NCI-H345 treated with DMSO at 0.1 percent for 48 hours (cell line): Measurements from ENCODE around the gene TUT4.

Experiments
- DNase-seq: peaks from one replicate; lab custom pipeline; 2025; ENCODE audit not compliant: unreplicated experiment; lab: John Stamatoyannopoulos, UW

TUT4 gene

DNA sequence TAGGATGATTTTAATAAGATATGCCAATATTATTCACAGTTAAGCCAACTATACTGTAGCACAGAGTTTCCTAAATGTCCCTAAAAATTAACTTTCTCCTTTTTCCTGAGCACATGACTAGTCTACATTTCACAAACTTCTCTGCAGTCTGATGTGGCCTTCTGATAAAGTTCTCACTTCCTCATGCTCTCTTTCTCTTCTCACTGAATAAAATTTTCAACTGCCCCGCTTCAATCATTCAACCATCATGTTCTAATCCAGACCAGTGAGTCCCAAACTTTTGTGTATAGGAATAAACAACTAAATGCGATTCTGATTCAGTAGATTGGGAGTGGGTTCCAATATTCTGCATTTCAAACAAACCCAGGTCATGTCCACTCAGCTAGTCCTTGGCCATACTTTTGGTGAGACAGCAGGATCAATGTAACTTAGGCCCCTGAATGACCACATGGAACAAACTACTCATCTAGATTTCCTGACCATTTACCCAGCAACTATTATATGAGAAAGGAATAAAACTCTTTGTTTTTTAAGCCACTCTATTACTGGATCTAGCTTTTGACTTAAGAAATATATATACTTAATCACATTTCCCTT, 20.1 kb downstream of the TUT4 start:
- DNase-seq = no peak

DNA sequence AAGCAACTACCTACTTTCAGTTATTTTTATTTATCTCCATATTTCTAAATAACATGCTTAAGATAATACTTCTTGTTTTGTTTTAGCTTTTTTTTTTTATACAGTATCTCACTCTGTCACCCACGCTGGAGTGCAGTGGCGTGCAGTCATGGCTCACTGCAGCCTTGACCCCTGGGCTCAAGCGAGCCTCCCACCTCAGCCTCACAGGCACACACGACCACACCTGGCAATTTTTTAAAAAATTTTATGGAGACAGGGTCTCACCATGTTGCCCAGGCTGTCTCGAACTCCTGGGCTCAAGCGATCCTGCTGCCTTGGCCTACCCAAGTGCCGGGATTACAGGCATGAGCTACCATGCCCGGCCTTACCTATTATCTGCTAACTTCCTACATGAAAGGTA, 20.6 kb downstream of the TUT4 start:
- DNase-seq = no peak

DNA sequence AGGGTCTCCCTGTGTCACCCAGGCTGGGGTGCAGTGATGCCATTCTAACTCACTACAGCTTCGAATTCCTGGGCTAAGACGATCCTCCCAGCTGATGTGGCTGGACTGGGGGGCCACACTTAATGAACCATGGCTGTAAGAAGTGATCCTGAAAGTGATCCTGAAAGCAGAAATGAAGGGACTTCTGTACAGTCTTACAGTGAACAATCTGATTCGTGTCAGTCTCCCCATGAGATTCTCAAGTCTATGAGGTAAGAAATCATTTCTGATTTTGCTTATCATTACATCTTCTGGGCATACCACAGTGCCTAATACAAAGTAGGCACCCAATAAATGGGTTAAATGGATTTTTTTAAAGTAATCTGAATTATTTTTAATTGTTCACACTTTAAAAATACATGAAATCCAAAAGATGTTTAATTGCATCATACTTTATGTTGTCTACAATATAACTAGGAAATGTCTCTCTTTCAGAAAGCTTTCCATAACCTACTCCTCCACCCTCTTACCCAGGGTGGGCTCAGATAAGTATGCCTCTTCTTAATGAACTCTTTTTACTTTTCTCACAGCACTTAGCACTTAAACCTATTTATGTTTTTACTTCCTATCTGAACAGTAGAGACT, 21.5 kb downstream of the TUT4 start:
- DNase-seq = no peak

DNA sequence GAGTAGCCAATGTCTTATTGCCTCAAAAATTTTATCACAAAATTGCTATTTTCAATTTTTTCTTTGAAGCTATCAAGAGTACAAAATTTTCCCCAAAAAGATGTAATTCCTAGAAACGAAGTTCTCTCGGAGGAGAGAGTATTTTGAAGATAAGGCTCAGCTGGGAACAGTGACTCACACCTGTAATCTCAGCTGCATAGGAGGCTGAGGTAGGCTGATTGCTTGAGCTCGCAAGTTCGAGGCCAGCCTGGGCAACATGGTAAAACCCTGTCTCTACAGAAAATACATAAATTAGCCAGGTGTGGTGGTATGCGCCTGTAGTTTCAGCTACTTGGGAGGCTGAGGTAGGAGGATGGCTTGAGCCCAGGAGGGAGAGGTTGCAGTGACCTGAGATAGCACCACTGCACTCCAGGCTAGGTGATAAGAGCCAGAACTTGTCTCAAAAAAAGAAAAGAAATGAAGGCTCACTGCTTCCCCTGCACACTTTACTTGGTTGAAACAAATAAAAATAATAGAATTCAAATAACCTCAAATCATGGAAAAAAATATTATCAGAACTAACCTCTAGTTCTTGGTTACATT, 22.2 kb downstream of the TUT4 start:
- no peak for DNase-seq

DNA sequence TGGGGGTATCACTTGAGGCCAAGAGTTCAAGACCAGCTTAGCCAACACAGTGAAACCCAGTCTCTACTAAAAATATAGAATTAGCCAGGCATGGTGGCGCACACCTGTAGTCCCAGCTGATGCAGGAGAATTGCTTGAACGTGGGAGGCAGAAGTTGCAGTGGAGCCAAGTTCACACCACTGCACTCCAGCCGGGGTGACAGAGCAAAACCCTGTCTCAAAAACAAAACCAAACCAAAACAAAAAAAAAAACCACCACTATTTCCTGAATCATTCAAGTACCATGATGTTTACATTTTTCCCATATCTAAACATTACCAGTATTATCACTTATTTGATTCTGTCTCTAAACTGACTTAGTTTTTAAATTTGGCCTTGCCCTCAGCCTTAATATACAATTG, 29.5 kb downstream of the TUT4 start:
- no peak for DNase-seq

DNA sequence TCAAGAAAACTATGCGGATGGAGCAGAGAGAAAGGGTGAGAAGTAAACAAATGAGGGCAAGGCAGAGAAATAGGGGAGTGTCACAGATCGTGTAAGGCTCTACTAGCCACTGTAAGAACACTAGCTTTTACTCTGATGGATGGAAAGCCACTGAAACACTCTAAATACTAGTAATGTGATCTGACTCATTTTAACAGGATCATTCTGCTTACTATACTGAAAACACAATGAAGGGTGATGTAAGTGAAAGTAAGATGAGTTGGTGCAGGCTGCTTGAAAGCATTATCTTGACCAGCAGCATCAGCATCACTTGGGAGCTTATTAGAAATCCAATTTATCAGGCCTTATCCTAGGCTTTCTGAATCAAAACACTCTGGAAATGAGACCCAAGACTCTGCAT, 32.7 kb downstream of the TUT4 start:
- DNase-seq = no peak

DNA sequence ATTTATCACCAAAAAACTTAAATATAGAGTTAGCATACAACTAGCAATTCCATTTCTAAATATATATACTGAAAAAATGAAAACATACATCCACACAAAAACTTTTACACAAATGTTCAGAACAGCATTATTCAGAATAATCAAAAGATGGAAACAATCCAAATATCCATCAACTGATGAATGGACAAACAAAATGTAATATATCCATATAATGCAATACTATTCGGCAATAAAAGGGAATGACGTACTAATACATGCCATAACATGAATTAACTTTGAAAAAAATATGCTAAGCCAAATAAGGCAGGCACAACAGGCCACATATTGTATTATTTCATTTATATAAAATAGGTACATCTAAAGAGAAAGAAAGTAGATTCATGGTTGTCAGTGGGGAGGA, 33.9 kb downstream of the TUT4 start:
- no peak for DNase-seq

DNA sequence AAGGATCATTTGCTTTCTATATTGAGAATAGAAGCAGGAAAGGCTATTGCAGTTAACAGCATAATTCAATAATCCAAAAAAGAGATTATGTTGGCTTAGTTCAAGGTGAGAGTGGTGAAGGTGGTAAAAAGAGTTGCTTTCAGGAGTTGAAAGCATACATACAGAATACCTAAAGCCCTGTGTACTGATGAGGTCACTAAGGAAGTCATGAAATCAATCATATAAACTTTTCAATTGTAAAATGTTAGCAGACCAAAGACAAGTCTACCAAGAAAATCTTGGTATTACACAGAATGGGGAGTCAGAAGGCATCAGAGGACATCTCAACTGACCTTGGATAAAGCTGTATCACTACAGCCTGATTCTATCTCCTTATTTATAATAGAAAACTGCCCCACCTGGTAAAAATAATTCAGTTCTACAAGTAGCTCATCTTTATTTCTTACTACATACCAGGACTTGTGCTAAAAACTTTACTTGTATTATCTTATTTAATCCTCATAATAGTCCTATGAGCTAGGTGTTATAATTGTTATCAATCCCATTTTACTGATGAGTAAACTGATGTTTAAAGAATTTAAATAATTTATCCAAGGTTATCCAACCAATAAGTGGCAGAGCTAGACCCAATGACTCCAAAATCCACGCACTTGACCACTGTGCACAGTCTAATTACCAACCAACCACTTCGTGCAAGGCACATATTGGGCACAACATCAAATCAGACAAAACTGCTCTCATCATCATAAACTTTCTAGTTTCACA, 40.9 kb downstream of the TUT4 start:
- DNase-seq = no peak

DNA sequence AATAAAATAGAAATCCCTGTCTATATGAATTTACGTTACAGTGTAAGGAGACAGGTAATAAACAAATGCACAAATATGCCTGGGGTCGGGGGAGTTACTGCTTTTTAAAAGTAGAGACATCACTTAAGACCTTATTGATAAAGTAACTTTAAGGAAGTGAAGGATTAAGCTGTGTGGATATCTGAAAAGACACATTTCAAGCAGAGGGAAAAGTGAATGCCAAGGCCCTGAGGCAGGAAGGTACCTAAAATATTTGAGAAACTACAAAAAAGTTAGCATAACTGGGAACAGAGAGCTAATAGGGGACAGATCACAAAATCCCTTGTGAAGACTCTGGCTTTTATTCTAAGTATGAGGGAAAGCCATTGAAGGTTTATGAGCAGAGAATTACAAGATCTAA, 41.5 kb downstream of the TUT4 start:
- no peak for DNase-seq

DNA sequence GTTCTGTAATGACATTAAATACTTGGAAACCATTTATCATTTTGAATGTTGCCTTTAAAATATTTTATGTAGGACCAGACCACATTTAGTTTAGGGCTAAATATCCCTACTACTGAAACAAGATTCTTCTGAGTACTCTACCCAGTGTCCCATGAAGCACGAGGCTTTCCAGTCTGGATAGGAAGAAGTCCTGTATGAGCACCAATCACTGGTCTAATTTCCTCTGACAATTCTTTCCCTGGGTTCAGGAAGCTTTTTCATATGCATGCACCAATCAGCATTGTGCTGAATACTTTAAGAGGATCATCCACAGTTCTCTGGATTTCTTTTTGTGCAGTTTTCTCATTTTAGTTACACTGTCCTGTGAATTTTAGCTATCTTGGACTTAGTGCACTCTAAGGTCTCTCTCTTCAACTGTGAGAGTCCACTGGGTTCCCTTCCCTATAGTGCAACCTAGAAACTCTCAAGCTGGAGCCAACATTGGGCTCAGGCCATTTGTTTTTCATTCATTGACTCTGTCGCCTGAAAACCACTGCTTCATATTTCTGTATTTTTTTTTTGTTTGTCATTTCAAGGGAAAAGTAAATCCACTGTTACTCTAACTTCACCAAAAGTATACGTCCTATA, 45.9 kb downstream of the TUT4 start:
- no peak for DNase-seq

DNA sequence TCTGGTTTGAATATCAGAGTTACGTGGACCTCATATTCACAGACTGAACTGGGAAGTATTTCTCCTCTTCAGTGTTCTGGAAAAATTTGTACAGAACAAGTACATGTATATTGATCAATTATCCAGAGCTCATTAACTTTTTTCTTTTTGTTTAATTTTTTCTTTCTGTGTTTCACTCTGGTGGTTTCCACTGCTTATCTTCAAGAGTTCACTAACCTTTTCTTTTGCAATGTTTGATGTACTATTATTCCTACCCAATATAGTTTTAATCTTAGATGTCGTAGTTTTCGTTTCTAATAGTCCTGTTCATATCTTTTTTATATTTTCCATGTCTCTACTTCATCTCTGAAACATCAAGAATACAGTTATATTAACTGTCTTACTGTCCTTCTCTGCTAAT, 46.5 kb downstream of the TUT4 start:
- DNase-seq = no peak

DNA sequence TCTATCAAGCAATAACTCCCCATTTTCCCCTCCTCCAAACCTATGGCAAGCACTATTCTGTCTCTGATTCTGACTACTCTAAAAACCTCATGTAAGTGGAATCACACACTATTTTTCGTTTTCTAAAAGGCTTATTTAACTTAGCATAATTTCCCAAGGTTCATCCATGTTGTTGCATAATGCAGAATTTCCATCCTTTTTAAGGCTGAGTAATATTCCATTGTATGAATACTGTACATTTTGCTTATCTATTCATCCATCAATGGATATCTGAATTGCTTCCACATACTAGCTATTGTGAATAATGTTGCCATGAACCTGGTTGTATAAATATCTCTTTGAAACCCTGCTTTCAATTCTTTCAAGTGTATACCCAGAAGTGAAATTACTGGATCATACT, 48.2 kb downstream of the TUT4 start:
- no peak for DNase-seq

DNA sequence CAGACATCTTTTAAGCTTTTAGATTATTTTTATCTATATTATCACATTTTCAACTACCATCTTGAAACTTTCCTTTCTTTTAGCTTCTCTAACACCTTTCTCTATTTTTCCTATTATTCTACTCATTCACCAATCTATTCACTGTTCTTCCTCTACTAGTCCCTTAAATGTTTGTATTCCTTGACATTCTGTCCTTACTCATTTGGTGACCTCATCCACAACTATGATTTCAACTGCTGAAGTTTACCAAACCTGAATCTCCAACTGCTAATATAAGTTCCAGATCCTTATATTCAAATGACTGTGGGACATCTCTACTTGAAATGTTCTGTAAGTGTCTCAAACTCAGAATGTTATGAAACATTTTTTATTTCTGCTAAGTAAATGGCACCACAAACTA, 49.2 kb downstream of the TUT4 start:
- DNase-seq = no peak

DNA sequence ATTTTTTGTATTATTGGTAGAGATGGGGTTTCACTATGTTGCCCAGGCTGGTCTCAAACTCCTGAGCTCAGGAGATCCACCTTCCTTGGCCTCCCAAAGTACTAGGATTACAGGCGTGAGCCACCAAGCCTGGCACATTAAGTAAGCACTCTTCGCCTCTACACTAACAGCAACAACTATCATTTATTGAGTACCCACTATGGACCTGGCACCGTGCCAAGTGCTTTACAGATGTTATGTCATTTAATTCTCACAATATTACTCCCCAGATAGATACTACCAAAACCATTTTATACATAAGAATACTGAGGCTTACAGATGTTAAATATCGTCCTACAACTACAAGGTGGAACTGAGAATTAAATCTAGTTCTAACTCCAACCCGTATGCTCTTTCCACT, 50.1 kb downstream of the TUT4 start:
- no peak for DNase-seq

DNA sequence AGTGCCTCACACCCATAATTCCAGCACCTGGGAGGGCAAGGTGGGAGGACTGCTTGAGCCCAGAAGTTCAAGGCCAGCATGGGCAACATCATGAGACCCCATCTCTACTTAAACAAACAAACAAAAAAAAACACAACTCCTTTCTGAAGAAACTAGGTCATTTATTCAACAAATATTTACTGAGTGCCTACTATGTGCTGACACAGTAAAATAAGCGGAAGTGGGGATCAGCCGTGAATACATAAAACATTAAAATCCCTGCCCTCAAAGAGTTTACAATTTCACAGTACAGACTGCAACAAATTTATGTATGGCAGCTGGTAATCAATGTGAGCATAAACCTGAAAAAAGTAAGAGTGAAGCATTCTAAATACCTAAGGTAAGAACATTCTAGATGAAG, 65.3 kb downstream of the TUT4 start:
- DNase-seq = no peak

DNA sequence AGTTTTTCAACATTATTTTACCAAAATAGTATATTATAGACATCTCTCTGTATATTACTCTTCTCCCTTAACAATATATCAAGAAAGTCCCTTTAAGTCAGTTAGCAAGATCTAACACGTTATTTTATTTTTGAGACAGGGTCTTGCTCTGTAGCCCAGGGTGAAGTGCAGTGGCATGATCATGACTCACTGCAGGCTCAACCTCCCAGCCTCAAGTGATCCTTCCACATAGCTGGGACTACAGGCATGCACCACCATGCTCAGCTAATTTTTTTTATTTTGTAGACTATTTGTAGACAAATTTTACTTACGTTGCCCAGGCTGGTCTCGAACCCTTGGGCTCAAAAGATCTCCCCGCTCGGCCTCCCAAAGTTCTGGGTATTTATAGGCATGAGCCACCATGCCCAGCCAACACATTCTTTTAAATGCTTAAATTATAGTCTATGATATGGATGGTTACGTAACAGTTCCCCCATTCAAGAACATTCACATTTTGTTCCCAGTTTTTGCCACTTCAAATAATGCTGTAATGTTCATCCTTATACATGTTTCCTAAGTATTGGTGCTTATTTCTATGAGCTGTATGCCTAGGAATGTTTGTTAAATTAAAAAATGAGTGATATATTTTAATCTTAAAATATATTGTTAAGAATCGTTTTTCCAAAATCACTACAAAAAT, 70.4 kb downstream of the TUT4 start:
- DNase-seq = no peak

DNA sequence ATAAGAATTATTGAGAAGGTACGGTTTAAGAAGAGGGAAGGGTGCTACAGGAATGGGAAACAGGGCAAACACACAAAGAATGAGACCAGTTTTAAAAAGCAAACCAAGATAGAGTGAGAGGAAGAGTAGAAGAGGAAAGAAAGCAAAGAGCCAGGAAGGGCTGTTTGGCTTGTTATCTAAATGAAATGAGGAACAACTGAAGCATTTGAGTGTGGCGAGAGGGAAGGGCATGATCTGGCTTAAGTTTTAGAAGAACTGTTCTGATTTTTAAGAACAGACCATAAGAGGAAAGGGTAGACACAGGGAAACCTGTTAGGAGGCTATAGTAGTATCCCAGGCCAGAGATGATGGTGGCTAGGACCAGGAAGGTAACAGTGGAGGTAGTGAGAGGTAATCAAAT, 73.8 kb downstream of the TUT4 start:
- no peak for DNase-seq

DNA sequence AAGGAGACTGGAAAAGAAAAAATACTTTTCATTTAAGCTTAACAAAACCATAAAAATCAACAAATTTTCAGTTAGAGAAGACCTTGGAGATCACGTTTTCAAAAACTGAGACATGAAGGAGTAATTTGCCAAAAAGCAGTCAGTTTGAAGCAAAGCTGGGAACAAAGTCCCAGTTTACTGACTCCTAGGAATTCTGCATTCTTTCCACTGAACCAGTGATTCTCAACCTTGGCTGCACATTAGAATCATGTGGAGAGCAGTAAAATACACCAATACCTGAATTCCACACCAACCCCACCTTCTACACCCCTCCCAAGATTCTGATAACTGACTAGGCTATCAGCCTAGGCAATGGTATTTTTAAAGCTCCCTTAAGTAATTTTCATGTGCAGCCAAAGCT, 75.0 kb downstream of the TUT4 start:
- DNase-seq = no peak

DNA sequence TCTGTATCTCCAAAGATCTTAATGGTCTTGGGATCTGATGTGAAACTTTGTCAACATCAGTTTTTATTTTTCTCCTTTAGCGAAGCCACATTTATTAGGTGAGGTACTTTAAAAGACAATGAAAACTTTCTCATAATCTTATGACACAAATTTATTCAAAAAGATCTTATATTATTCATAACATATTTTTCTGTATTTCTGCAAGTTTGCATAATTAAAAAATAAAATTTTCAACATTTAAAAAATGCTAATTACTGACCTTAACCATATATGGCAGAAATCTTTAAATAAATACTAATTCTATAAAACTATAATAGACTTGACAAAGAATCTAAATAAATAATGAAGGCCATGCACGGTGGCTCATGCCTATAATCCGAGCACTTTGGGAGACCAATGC, 75.9 kb downstream of the TUT4 start:
- DNase-seq = no peak

DNA sequence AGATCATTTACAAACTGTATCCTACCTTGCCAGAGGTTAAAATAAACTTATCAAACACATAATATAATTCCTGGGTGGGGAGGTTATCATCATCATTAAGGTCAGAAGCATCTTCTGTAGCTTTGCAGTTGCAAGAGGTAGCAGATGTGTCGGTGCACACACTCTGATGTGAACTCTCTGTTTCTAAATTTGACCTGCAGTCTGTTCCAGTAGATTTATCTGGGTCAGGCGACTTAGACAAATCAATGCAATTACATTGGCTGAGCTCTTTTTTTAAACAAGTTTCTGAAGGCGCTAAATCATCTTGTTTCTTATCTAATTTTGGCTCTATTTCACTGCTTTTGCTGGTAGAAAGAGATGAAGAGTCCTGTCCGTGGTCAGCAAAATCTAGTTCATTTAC, 78.1 kb downstream of the TUT4 start:
- no peak for DNase-seq

DNA sequence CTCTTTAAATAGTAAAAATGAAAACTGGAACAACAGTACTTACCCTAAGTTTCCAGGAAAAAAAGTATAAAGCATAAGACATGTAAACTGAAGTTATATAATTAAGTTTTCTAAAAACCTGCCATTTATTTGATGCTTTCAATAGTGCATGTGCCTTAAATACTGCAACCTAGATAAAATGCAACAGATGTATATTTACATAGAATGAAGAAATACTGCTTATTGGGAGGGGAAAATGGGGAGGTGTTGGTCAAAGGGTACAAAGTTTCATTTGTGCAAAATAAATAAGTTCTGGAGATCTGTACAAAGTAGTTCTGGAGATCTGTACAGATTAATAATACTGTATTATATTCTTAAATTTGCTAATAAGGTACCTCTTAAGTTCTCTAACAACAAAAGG, 79.9 kb downstream of the TUT4 start:
- DNase-seq = no peak
